Right hindlimb (tissue), 1 donor: Measurements from ENCODE around the gene SPG21.
"Not testable (repeated sequence)": the region's sequence is repeated elsewhere in the genome, so short reads cannot be mapped to it uniquely, and the experiment has no call there.

Experiments used
- DNase-seq: peaks from one replicate; pipeline ENCODE4 v3.0.0-alpha.2; 2018

The SPG21 gene, protein sequence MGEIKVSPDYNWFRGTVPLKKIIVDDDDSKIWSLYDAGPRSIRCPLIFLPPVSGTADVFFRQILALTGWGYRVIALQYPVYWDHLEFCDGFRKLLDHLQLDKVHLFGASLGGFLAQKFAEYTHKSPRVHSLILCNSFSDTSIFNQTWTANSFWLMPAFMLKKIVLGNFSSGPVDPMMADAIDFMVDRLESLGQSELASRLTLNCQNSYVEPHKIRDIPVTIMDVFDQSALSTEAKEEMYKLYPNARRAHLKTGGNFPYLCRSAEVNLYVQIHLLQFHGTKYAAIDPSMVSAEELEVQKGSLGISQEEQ

DNA sequence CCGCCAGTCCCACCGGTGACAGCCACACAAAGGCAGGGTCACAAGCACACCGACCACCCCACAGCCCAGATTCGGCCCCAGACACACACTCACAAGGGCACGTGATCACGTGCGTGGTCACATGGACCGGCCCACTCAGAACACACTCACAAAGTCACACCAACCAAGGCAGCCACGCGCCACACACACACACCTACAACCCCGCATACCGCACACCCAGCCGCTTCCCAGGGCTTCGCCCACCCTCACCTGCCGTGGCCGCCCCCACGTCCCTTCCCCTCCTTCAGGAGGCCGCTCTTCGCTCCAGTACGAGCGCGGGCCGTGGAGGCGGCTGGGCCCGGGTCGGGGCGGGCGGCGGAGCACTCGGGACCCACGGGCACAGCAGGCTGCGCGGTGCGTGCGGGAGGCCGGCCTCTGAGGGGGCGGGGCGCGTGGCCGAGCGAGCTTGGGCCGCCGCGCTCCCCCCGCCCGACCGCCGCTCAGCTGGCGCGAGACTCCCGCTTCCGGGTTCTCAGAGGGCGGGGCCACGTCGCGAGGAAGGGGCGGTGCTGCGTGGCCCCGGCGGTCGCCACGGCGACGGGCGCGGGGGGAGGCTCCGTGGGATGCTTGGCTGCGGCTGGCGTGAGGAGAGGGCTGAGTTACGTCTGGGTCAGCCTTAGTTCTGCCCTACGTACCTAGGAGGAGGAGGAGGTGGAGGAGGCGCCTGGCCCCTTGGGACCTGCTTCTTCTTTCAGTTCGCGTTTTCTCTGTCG is at the start of gene SPG21:
SPG21 (minus strand) TSS at position 499 of the 752 bp plus-strand sequence. CDS start 6,345 bp downstream, outside the sequence.
- peak; percentile 97 for DNase-seq

DNA sequence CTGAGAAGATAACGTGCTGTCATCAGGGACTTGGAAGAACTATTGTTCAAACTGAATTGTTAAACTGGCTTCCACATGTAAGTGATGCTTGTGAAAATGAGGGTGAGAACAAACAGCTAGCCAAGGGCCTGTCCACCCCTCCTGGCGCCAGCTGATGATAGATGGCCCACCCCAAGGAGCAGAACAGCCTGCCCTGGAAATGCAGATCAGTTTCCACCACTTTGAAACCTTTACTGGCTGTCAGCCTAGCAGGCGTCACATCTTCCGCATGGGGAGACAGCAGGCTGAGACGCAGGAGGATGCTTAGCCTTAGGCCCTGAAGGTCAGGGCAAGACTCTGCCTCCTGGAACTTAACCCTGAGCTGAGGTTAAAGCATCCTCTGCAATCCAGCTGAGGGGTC is 49.1 kb upstream of the SPG21 start:
- DNase-seq = no peak

DNA sequence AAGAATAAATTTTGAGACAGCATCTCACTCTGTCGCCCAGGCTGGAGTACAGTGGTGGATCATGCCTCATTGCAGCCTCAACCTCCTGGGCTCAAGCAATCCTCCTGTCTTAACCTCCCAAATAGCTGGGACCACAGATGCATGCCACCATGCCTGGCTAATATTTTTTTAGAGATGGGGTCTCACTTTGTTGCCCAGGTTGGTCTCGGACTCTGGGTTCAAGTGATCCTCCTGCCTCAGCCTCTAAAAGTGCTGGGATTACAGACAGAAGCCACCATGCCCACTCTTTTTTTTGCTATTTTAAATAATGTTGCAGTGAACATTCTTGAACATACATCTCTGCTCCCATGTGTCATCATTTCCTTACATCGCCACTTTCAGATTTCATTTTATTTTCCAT is 48.7 kb upstream of the SPG21 start:
- DNase-seq = no peak

DNA sequence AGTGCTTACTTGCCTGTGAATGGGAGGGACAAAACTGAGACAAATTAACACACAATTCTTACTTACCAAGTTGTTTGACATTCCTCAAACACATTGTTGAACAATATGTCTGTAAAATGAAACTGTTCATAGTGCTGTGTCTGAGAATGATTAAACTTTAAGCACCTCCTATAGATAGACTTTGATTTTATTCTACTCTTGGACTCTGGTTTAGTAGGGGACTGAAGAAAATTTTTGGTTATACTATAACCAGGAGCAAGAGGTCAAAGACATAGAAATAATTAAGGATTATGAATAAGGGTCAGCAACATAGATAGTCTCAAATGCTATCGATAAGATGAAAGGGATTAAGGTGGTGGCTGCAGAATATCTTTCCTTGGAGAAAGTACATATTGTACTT is 47.6 kb upstream of the SPG21 start:
- no peak for DNase-seq

DNA sequence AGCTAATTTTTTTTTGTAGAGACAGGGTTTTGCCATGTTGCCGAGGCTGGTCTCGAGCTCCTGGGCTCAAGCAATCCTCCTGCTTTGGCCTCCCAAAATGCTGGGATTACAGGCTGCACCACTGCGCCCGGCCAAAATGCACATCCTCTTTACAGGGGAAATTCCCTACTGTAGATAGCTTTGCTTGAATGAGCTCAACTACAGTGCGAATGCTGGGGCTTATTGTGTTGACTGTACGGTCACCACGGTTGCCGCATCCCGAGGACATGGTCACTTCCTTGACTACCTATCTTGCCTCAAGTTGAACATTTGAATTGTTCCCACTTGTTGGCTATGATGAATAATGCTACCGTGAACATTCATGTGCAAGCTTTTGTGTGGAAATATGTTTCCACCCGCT is 45.0 kb upstream of the SPG21 start:
- no peak for DNase-seq

DNA sequence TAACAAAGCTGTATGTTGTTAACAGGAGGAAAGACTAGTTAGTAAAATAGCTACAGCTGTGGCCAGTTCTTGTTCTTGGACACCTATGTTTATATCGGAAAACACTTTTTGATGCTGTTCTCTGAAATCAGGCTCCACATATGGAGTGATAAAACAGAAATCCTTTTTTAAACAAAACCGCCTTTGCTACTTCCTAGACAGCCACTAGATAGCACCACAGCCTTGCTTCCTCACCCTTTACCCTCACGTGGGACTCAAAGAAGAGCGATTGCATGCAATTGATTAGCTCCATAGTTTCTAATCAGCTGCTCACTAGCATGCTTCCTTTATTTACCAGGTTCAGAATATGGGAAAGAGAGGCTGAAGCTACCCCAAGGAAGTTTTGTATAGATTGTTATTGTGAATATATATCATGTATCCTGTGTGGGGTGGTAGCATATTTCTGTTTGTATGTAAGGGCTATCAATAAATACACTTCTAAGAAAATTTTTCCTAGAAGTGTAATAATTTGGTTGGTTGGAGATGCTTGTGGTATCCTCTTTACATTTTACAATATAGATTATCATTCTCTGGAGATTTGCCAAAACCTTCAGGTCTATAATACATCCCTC is 44.0 kb upstream of the SPG21 start:
- no peak for DNase-seq

DNA sequence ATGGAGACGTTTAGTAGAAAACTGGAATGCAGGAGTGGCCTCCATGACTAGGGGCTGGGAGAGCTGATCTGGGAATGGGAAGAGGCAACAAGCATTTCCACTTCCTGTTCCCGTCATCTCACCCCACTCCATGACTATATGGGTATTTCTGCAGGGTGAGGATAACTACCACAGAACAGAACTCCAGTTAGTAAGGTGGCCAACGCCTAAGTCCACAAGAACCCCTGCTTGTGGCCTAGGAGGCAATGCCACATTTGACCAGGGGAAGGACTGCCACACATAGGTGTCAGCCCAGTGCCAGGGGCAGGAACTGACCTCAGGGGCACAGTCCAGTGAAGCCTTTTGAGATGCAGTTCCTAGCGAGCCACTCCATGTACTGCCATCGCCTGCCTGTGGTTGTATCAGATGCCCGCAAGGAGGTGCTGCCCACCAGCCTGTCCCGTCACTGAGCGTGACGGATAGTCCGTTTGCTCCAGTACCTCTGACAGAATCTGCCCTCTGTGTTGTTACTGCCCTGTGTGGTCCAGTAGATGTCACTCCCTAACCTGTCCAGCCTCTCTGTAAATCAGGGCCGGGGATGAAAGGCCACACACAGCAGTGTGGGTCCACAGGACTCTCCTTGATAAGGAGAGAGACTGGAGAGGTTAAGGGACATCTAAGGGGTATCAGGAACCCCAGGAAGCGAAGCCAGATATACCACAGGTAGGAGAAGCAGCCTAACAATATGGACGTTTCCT is 43.3 kb upstream of the SPG21 start:
- peak; percentile 56 for DNase-seq

DNA sequence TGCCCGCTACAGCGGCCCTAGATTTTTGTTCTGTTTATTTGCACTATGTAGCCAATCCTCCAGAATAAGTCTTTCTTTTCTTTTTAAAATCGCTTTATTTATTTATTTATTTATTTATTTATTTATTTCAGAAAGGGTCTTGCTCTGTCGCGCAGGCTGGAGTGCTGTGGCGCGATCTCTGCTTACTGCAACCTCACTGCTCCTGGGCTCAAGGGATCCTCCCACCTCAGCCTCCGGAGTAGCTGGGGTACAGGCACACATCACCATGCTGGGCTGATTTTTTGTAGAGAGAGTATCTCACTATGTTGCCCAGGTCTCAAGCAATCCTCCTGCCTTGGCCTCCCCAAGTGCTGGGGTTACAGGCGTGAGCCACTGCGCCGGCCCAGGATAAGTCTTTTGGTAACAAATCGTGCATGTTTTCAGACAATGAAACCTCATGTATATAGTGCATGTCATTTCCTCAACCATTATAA is 40.1 kb upstream of the SPG21 start:
- no peak for DNase-seq

DNA sequence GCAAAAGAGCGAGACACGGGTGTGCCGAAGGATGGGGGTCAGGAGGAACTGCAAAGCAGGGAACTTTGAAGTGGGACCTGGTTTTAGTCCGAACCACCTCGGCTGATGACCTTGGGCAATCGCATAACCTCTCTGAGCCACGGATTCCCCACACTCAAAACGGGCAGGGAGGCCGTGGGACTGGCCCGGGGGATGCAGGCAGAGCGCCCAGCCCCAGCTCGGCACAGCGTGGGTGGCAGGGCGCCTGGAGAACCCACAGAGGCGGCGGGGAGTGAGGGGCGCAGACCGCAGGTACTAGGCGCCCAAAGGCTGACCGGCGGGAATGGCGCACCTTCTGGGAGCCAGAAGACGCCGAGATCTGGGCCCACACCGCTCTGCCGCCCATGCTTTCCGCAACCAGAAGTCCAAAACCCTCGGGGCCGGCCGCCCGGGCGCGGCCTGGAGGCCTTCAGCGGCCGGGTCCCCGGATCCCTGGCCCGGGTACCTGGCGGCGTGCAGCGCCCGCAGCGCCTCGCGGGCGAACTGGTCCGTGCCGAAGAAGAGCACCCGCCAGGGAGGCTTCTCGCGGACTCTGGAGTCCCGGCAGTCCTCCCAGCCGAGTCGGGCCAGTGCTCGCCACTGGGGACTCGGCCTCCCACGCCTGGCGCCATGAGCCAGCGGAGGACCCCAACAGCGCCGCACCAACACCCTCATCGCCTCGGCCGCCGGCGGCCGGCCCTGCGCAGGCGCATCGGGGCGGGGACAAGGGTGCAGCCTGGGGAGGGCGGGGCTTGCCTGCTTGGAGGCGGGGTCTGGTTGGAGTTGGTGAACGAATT is 39.4 kb upstream of the SPG21 start, which contains the start of gene MTFMT:
MTFMT (minus strand) TSS at position 719 of the 815 bp plus-strand sequence; CDS start at position 693, 26 bp downstream.
- peak; percentile 94 for DNase-seq

DNA sequence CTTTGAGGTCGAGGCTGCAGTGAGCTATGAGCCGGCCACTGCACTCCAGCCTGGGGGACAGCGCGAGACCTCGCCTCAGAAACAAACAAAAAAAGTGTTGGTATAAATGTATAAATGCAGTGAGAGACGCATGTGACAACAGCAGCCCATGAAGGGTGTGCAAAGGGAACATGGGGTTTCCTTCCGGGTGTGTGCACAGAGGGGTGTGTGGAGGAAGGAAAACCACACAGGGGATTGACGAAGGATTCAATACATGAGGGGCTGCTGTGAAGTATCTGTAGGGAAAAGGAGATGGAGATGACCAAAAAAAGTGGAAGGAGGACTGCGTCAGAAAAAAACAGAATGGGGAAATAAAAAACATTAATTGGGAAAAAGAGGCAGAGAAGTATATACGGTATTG is 38.6 kb upstream of the SPG21 start:
- no peak for DNase-seq

DNA sequence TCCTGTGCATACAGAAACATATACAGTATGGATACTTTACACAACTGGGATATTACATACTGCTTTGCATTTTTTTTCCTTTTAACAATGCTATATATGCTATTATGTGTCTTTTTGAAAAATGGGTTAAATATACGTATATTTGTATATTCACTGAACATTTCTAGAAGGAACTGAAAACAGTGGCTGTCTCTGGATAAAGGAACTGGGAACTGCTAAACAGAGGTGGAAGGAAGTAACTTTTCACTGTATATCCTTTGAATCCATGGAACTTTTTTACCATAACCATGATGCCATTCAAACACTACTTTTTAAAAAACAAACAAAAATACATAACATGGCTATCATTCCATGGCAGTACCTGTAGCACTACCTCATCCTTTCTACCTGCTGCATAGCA is 37.9 kb upstream of the SPG21 start:
- DNase-seq = no peak

DNA sequence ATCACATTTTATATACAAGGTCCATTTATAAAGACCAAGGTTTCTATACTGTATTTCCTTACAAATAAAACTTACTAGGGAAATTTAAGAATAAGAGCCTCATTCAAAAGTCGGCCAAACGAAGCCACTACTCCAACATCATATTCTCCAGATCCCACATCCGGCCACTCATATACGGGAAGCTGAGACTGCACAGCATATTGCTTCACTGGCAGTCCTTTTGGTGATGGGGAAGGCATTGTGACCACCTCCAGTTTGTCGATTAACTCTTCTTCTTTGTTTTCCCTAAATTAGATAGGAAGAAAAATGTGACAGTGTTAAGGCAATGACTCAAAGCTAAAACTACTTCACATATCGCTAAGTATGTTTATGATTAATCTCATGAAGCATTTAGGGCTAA is 37.0 kb upstream of the SPG21 start:
- no peak for DNase-seq

DNA sequence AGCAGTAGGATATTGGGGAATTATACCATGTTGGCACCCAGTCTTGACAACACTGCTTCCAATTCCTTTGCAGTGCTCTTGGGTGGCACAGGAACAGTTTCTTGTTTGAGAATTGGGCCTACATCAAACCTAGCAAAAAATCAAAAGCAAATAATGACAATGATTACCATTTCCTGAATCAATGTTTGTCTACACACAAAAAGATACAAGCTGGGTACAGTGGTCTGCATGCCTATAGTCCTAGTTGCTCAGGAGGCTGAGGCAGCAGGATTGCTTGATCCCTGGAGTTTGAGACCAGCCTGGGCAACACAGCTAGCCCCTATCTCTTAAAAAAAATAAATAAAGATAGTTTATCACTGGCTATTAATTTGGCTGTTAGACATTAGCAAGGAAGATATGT is 31.8 kb upstream of the SPG21 start:
- DNase-seq = no peak

DNA sequence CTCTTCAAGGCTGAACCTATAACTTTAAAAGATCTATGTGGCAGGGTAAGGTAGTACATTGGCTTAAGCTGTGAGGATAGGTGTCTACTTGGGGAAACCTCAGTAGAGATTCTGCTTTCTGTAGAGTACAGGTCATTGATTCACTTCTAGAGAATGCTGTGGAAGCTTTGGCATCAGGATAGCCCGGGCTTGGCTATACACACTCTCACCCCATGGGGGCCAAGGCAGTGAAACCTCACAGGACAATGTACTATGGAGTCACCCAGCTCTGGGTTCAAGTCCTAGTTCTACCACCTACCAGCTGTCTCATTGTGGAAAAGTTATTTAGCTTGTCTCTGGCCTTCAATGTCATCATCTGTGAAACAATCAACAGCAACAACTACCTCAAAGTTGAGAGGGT is 30.7 kb upstream of the SPG21 start:
- DNase-seq = no peak

DNA sequence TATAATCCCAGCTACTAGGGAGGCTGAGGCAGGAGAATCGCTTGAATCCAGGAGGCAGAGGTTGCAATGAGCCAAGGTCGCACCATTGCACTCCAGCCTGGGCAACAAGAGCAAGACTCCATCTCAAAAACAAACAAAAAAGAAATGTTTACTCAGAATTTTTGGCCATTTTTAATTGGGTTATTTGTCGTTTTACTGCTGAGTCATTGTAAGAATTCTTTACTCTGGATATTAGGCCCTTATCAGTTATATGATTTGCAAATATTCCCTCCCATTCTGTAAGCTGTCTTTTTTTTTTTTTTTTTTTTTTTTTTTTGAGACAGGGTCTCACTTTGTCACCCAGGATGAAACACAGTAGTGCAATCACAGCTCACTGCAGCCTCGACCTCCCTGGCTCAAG is 21.5 kb upstream of the SPG21 start:
- DNase-seq = not testable (repeated sequence)

DNA sequence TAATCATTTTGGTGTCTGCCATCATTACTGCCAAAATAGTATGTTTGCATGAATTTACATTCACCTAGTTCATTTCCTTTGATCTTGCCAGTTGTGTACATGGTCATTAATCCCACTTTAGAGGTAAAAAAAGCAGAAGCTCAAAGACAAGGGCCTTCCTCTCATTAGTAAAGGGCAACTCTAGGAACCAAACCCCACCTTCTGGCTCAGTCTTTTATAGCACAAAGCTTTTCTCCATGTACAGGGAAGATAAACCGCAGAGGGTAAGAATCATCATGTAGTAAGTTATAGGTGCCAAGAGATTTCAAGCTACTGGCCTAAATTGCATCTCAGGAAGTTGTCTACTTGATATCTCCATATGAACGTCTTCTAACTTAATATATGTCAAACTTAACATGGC is 19.3 kb upstream of the SPG21 start:
- DNase-seq = no peak

DNA sequence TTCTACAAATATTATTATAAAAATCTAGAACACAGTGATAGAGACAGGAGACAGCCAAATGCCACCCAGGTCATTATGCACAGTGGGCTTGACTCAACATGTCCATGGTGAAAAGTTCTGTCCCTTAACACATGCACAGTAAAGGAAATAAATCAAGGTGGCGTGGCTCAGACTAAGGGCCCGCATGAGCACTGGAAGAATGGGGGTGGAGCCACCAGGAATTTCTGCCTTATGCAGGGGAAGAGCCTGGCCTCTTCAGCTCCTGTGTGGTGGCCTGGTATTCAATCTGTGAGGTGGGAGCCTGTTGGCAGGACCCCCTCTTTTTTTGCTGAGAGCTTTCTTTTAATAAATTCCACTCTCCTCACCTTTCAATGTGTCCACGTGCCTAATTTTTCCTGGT is 17.2 kb upstream of the SPG21 start:
- no peak for DNase-seq

DNA sequence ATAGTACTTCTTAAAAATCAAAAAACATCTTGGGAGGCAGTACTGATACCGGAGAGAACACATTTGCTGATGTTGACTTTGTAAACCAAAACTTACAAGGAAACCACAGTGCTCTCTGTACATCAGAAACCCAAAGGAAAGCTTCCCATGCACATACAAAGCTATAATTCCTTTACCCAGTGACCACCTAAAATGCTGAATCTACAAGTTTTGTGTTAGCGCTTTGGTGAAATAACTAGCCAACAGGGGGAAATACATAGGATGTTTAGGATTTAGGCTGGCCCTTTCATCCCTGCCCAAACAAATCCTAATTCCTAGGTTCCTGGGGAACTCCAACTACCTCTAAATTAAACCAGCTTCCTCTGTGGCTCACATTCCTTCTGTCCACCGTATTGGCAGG is 15.3 kb upstream of the SPG21 start:
- no peak for DNase-seq

DNA sequence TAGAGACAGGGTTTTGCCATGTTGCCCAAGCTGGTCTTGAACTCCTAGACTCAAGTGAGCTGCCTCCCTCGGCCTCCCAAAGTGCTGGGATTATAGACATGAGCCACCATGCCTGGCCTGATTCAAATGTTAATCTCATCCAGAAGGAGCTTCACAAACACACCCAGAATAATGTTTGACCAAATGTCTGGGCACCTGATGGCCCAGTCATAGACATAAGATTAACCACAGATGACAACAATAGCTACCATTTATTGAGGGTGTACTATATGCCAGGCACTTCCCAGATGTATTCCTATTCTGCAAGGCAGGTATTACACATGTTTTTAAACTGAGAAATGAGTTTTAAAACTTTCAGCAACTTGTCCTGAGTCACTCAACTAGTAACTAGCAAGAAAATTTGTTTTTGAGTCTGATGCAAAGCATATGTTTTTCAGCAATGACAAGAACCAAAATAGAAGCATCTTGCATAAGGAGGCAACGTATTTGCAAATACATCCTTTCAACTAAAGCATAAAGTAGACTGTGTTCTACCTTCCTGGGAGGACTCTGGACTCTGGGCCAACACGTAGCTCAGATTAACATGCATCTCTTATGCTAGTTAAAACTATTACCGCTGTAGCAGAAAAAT is 8.1 kb upstream of the SPG21 start:
- no peak for DNase-seq

DNA sequence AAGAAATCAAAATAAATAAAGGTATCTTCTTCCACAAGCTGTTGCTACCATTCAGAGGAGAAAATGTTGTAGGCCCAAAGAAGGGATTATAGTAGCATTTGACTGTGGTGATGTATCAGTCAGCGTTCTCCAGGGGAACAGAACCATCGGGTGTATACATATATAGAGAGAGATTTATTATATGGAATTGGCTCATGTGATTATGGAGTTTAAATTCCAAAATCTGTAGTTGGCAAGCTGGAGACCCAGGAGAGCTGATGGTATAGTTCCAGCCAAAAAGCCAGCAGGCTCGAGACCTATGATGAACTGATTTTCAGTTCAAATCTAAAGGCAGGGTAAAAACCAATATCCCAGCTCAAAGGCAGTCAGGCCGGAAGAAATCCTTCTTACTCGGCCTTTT is 7.4 kb upstream of the SPG21 start:
- no peak for DNase-seq

DNA sequence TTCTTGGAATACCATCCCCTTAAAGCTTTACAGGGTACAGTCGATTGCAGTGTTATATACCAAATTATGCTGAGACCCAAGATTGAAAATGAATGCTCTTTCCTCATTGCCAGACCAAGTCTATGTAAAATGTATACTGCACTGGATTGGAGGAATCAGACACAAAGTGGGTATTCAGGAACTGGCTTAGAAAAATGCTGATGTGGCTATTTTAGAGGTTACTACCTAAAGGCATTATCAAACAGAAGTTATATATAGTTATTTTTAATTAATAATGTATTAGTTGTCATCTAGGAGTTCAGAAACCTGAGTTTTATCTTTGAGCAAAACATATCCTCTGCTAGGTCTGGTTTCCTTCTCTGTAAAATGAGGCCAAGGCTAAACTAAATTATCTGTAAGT is 3.6 kb upstream of the SPG21 start:
- no peak for DNase-seq
